K562 (cell line): ENCODE data around the gene MLLT1.

Experiments
- CBX5 ChIP-seq: IDR thresholded peaks from 2 replicates; pipeline ENCODE4 v1.6.1; 2014; ENCODE audit warnings: low read depth, borderline replicate concordance
- FOXK1 ChIP-seq: sonication (generic); formaldehyde crosslinking; IDR thresholded peaks from 2 replicates; pipeline ENCODE4 v1.8.0; 2022; ENCODE audit warnings: missing genetic modification reagents, mild to moderate bottlenecking, borderline replicate concordance
- HMGN3 ChIP-seq: IDR thresholded peaks from 2 replicates; pipeline ENCODE4 v1.6.1; 2011; ENCODE audit warnings: borderline replicate concordance, low read depth, mild to moderate bottlenecking, mixed read lengths, low read length; ENCODE audit not compliant: insufficient read length; ENCODE audit errors: extremely low read depth
- JUN ChIP-seq, 2 experiments: sonication (generic) in 1 of 2; formaldehyde crosslinking in 1 of 2; IDR thresholded peaks; 2 replicates each; pipeline versions ENCODE4 v1.6.1 to v1.8.0; 2012 to 2022; ENCODE audit warnings: borderline replicate concordance in 2 of 2, mild to moderate bottlenecking in 2 of 2, improper control_type of control experiment in 1 of 2, low read depth in 1 of 2, low read length in 1 of 2, missing genetic modification reagents in 1 of 2
- TSC22D4 ChIP-seq: fragments of 450-650 bp; IDR thresholded peaks from 2 replicates; pipeline ENCODE4 v1.6.1; 2016; ENCODE audit warnings: missing genetic modification characterization, missing biosample characterization, control low read depth

DNA sequence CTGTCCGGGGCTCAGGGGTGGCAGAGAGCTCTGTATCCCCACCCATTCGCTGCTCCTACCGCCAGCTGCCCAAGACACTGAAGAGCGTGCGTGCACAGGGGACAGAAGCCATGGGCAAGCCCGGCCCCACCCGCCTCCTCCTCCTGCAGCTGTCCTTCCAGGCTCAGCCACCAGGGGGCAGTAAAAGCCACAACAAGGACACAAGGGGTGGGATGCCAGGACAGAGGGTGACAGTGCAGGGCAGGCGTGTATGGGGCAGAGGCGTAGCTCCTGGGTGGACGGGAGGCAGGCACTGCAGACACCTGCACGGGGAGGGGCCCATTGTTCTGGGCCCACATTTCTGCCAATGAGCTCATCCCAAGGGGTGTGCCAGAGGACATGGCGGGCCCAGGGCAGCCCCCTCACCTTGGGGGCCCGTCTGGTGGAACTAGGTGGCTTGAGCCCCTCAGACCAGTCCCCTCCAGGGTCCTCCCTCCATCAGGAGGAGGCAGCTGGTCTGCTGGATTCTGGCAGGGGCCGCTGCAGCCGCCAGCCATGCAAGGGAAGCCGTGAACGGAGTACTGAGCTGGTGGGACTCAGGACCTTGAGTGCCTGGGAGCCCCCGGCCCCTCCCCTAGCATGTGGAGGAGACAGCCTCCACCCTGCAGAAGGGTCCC is 61.2 kb downstream of the MLLT1 start:
- TF ChIP-seq JUN (IDR thresholded peaks at IDR 0.05; ENCODE audit: borderline replicate concordance, low read depth, low read length) (no peak), JUN (CRISPR knock-in tag; IDR thresholded peaks at IDR 0.05; ENCODE audit: borderline replicate concordance) (no peak), TSC22D4 (tag) (no peak), FOXK1 (no peak), CBX5 (no peak), HMGN3 (no peak)
